ENCODE data around the gene PTPRA. TPM values are rescaled to one million over a fixed set of nuclear protein-coding genes. Genes with fewer than 3 reads are reported as not detected.

The PTPRA gene
- total and polyA plus RNA-seq, 2 of the 8 experiments (the other 6 are each of a cell fraction or from before 2014, with no cell fraction given) = 47.7 to 51.3 TPM

DNA sequence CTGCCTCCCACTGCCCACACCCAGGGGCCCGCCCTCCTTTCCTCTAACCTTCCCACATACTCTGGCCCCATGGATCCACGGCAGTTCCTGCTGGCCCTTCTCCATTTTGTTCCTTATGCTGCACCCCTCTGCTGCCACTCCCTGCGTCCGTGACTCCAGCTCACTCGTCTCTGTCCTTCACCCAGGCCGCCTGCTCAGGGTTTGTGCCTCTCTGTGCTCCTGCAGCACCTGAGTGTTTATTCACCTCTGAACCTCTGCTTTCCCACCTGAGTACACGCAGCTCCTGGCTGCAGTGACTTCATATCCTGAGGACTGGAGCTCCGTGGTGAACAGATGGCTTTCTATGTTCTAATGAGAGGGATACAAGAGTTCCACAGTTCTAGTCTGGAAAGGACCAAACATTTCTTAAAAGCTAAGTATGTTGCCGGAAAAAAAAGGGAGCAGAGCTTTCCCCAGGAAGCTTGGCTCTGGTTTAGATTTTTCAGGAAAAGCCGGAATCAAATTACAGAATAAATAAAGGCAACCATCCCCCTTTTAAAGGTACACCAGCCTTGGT lies 168.7 kb downstream of the PTPRA start:
- peak; percentile 32 for FAIRE-seq
- no peak for DNase-seq (ENCODE audit: low read depth in 1 of 2, low spot score in 2 of 2)
- TF ChIP-seq CREB1 (IDR thresholded peaks at IDR 0.05) (no peak), GTF2F1 (IDR thresholded peaks at IDR 0.05; ENCODE audit: borderline replicate concordance, low read depth, low read length) (no peak), SUZ12 (IDR thresholded peaks at IDR 0.05; ENCODE audit: low read length) (no peak), PHF8 (conservative IDR thresholded peaks at IDR 0.05; ENCODE audit: low read depth, low read length) (no peak), RFX5 (IDR thresholded peaks at IDR 0.05; ENCODE audit: borderline replicate concordance, low read depth, low read length) (no peak), POU5F1 (IDR thresholded peaks at IDR 0.05; ENCODE audit: low read depth, low read length) (no peak), HDAC6 (IDR thresholded peaks at IDR 0.05; ENCODE audit: low read depth, low read length) (no peak), HDAC2 (IDR thresholded peaks at IDR 0.05; ENCODE audit: borderline replicate concordance in 1 of 2, low read depth in 2 of 2, low read length in 2 of 2) (no peak)
- Histone ChIP-seq H3K23me2 (ENCODE audit: low read depth, low read length) (peaks cover 8% of the 10 kb centered on the region), H3K27ac (ENCODE audit: low read depth, low read length) (no peak overlapping the region), H3K4me2 (ENCODE audit: insufficient read depth in 1 of 2, low read depth in 2 of 2, low read length in 2 of 2) (peak overlapping the region; percentile 31 to 59), H4K20me1 (replicated peaks in 1 of 2; ENCODE audit: control insufficient read depth in 1 of 2, insufficient read depth in 2 of 2, low read length in 2 of 2) (peaks cover under 1 to 2% of the 10 kb centered on the region in 2 experiments), H3K4me3 (ENCODE audit: extremely low read depth in 1 of 4, insufficient read depth in 2 of 4, low read depth in 3 of 4, low read length in 4 of 4) (peak overlapping the region in 1 of 4 experiments; percentile 16; a peak in 1 of 8 replicates), H2AFZ (ENCODE audit: low read length) (no peak overlapping the region), H3K9me3 (ENCODE audit: insufficient read depth in 2 of 2, low read depth in 1 of 2, low read length in 1 of 2) (no peaks in the 10 kb centered on the region), H4K5ac (ENCODE audit: insufficient read length, low read depth, low read length) (peak overlapping the region; percentile 68), H4K91ac (replicated peaks; ENCODE audit: insufficient read length, low read length) (peak overlapping the region; percentile 73), H3K14ac (ENCODE audit: insufficient read length) (no peak overlapping the region), H3K4ac (replicated peaks; ENCODE audit: insufficient read length, low read depth, low read length) (peak overlapping the region; percentile 63), H4K8ac (ENCODE audit: extremely low read depth, insufficient read depth, low read length) (no peak overlapping the region), H2BK5ac (ENCODE audit: low read depth, low read length) (peak overlapping the region; percentile 93; the same call in 1 of the 2 replicates), H3K23ac (ENCODE audit: insufficient read length) (peak overlapping the region; percentile 35), H3K56ac (replicated peaks; ENCODE audit: insufficient read length, low read depth, low read length) (no peak overlapping the region), H3K36me3 (ENCODE audit: control insufficient read depth in 2 of 4, insufficient read depth in 4 of 4, low read length in 3 of 4) (peaks cover 11 to 25% (median 16%) of the 10 kb centered on the region in 4 experiments; a peak in 5 of 8 replicates), H3K79me2 (ENCODE audit: control insufficient read depth in 1 of 2, insufficient read depth in 2 of 2, low read length in 2 of 2) (peaks cover 0 to 4% of the 10 kb centered on the region in 2 experiments; a peak in 1 of 4 replicates), H3K79me1 (ENCODE audit: low read depth, low read length) (peaks cover 3% of the 10 kb centered on the region; the same call in 1 of the 2 replicates), H3K9ac (replicated peaks in 1 of 4; ENCODE audit: extremely low read depth in 1 of 4, low read depth in 3 of 4, low read length in 3 of 4) (peak overlapping the region in 1 of 4 experiments; percentile 39; a peak in 3 of 7 replicates), H2BK120ac (replicated peaks; ENCODE audit: low read depth, low read length) (no peak overlapping the region), H3K4me1 (replicated peaks in 1 of 4; ENCODE audit: control insufficient read depth in 3 of 4, insufficient read depth in 4 of 4, low read length in 3 of 4) (peaks cover 2 to 12% (median 8%) of the 10 kb centered on the region in 4 experiments; a peak in 6 of 7 replicates), H2BK20ac (ENCODE audit: low read length) (no peak overlapping the region; the same call in 1 of the 2 replicates), H3K27me3 (replicated peaks in 1 of 4; ENCODE audit: control insufficient read depth in 3 of 4, extremely low read depth in 1 of 4, insufficient read depth in 3 of 4, low read length in 3 of 4) (no peaks in the 10 kb centered on the region), H2BK12ac (ENCODE audit: low read depth, low read length) (0 out of 2 replicates have a peak overlapping the region, but pooled peaks have one; percentile 50), H2BK15ac (ENCODE audit: low read length) (no peak overlapping the region), H2AK5ac (ENCODE audit: low read depth, low read length) (no peak overlapping the region; the same call in 1 of the 2 replicates), H3K18ac (ENCODE audit: extremely low read depth, low read length) (peak overlapping the region; percentile 83)
- ChIA-PET CTCF (ENCODE audit: partially characterized antibody) (interaction anchor here (0.6 to 1.8 kb wide), 5 partner anchors 9 to 963 kb away, joined by 3 to 7 read pairs (median 3); no protein-coding TSS in a partner anchor), POLR2A (ENCODE audit: partially characterized antibody) (interaction anchor here (0.9 to 1.9 kb wide), 5 partner anchors 8 to 241 kb away, joined by 3 to 6 read pairs (median 4); partner anchors contain the start of genes CPXM1 and OXT)
- 75% methylated on average over 9 of the region's 10 CpGs; no CpG with 5 or more reads in 1 of the 2 experiments for WGBS, 2 experiments (ENCODE audit: extremely low coverage in 1 of 2, insufficient coverage in 1 of 2, insufficient read length in 1 of 2, insufficient replicate concordance in 2 of 2, low coverage in 1 of 2, low lambda C conversion rate in 2 of 2, missing lambda C conversion rate in 1 of 2)
